Trophoblast cell (in vitro differentiated cells and primary cell): Measurements from ENCODE around the gene OR2AG2. TPM values are rescaled to one million over a fixed set of nuclear protein-coding genes. Genes with fewer than 3 reads are reported as not detected.

ENCODE experiments used
- DNase-seq, 2 donors: peaks; one replicate each; pipeline ENCODE4 v3.0.0-alpha.2; 2016
- H2AFZ ChIP-seq: 2 replicates; pipeline ENCODE4 v1.6.1; 2013; ENCODE audit warnings: low read length, moderate library complexity, mild to moderate bottlenecking; ENCODE audit not compliant: insufficient read depth, poor library complexity
- H2AK5ac ChIP-seq: 2 replicates; pipeline ENCODE4 v1.6.1; 2013; ENCODE audit warnings: mild to moderate bottlenecking, low read length
- H2BK120ac ChIP-seq: 2 replicates; pipeline ENCODE4 v1.6.1; 2013; ENCODE audit warnings: low read length, mild to moderate bottlenecking, moderate library complexity; ENCODE audit not compliant: insufficient read depth, poor library complexity
- H2BK12ac ChIP-seq: 2 replicates; pipeline ENCODE4 v1.6.1; 2013; ENCODE audit warnings: mild to moderate bottlenecking, low read length, moderate library complexity
- H2BK5ac ChIP-seq: 2 replicates; pipeline ENCODE4 v1.6.1; 2013; ENCODE audit warnings: low read length, low read depth, moderate library complexity, mild to moderate bottlenecking; ENCODE audit not compliant: poor library complexity
- H3K14ac ChIP-seq: 2 replicates; pipeline ENCODE4 v1.6.1; 2013; ENCODE audit warnings: mild to moderate bottlenecking, low read length
- H3K18ac ChIP-seq: 2 replicates; pipeline ENCODE4 v1.6.1; 2013; ENCODE audit warnings: mild to moderate bottlenecking, low read length
- H3K23ac ChIP-seq: 2 replicates; pipeline ENCODE4 v1.6.1; 2013; ENCODE audit warnings: low read length
- H3K27ac ChIP-seq: 2 replicates; pipeline ENCODE4 v1.5.1; 2013; ENCODE audit warnings: low read depth, mild to moderate bottlenecking, inconsistent platforms, low read length, moderate library complexity
- H3K27me3 ChIP-seq: 2 replicates; pipeline ENCODE4 v1.6.1; 2013; ENCODE audit warnings: inconsistent platforms, mild to moderate bottlenecking, low read length, moderate library complexity; ENCODE audit not compliant: insufficient read depth
- H3K36me3 ChIP-seq, 2 experiments: 1 replicate in 1 of 2; 2 replicates in 1 of 2; pipeline ENCODE4 v1.6.1; 2013; ENCODE audit warnings: low read length in 2 of 2, mild to moderate bottlenecking in 2 of 2, moderate library complexity in 1 of 2; ENCODE audit not compliant: insufficient read depth in 2 of 2, control insufficient read depth in 1 of 2
- H3K4ac ChIP-seq: 2 replicates; pipeline ENCODE4 v1.6.1; 2013; ENCODE audit warnings: low read depth, mild to moderate bottlenecking, low read length, moderate library complexity
- H3K4me1 ChIP-seq, 2 experiments: 1 replicate in 1 of 2; 2 replicates in 1 of 2; pipeline ENCODE4 v1.6.1; 2013; ENCODE audit warnings: low read length in 2 of 2, mild to moderate bottlenecking in 2 of 2, moderate library complexity in 1 of 2; ENCODE audit not compliant: insufficient read depth in 2 of 2, control insufficient read depth in 1 of 2
- H3K4me2 ChIP-seq: 2 replicates; pipeline ENCODE4 v1.6.1; 2013; ENCODE audit warnings: inconsistent platforms, mild to moderate bottlenecking, low read length, moderate library complexity
- H3K4me3 ChIP-seq: 2 replicates; pipeline ENCODE4 v1.5.1; 2013; ENCODE audit warnings: mild to moderate bottlenecking, low read depth, low read length, inconsistent platforms
- H3K79me1 ChIP-seq: one replicate; pipeline ENCODE4 v1.6.1; 2013; ENCODE audit warnings: low read length
- H3K79me2 ChIP-seq: 2 replicates; pipeline ENCODE4 v1.6.1; 2013; ENCODE audit warnings: low read length, mild to moderate bottlenecking; ENCODE audit not compliant: control insufficient read depth, insufficient read depth, poor library complexity
- H3K9ac ChIP-seq: 2 replicates; pipeline ENCODE4 v1.6.1; 2013; ENCODE audit warnings: mild to moderate bottlenecking, low read length
- H3K9me3 ChIP-seq: 2 replicates; pipeline ENCODE4 v1.6.1; 2013; ENCODE audit warnings: low read depth, mild to moderate bottlenecking, control low read depth, inconsistent platforms, low read length; ENCODE audit not compliant: insufficient read depth
- H4K12ac ChIP-seq: 2 replicates; pipeline ENCODE4 v1.6.1; 2013; ENCODE audit warnings: low read depth, mild to moderate bottlenecking, low read length, moderate library complexity
- H4K8ac ChIP-seq: 2 replicates; pipeline ENCODE4 v1.6.1; 2013; ENCODE audit warnings: low read depth, mild to moderate bottlenecking, low read length, moderate library complexity
- H4K91ac ChIP-seq: one replicate; pipeline ENCODE4 v1.6.1; 2013; ENCODE audit warnings: low read depth, mild to moderate bottlenecking, low read length, moderate library complexity
- WGBS: extraction: QIAGEN DNeasy Blood & Tissue Kit; methylation state at CpG from one replicate; pipeline ENCODE4 v1.1.7; 2013; ENCODE audit warnings: missing lambda C conversion rate; ENCODE audit not compliant: insufficient read length, insufficient coverage; ENCODE audit errors: extremely low coverage; 5-methylcytosine and 5-hydroxymethylcytosine counted together
- polyA plus RNA-seq: library from polyadenylated mRNA; stranded (reverse); fragments of 200-250 nt; gene quantifications from 2 replicates; pipeline ENCODE4 v1.2.3, GENCODE V29; 2013

OR2AG2 gene
- polyA plus RNA-seq: 0.10 and 0.16 TPM in 2 replicates

- no peak within 1 kb of the TSS for H3K4me2 ChIP-seq
- H3K36me3 ChIP-seq: no peaks in the 10 kb centered on the region
- no peaks in the 10 kb centered on the region for H3K79me2 ChIP-seq
- H3K18ac ChIP-seq: no peak within 1 kb of the TSS
- H3K14ac ChIP-seq: no peak within 1 kb of the TSS
- no CpG with 5 or more reads among the region's 4 CpGs for WGBS
- H3K4me3 ChIP-seq: no peak within 1 kb of the TSS
- H3K9me3 ChIP-seq: no peaks in the 10 kb centered on the region
- H3K27ac ChIP-seq: no peak within 1 kb of the TSS
- no peak within 1 kb of the TSS for H2AK5ac ChIP-seq
- H4K91ac ChIP-seq: no peak within 1 kb of the TSS
- H2BK12ac ChIP-seq: no peak within 1 kb of the TSS
- H2BK120ac ChIP-seq: no peak within 1 kb of the TSS
- no peak within 1 kb of the TSS for H3K9ac ChIP-seq
- H3K4ac ChIP-seq: no peak within 1 kb of the TSS
- H2BK5ac ChIP-seq: no peak within 1 kb of the TSS
- DNase-seq: peak in 1 of 2 donors; percentile 1
- H4K8ac ChIP-seq: no peak within 1 kb of the TSS
- no peak within 1 kb of the TSS for H4K12ac ChIP-seq
- no peak within 1 kb of the TSS for H2AFZ ChIP-seq
- no peaks in the 10 kb centered on the region for H3K79me1 ChIP-seq
- no peak within 1 kb of the TSS for H3K23ac ChIP-seq
- no peaks in the 10 kb centered on the region for H3K4me1 ChIP-seq
- H3K27me3 ChIP-seq: no peaks in the 10 kb centered on the region
Observed at GRCh38 chr11:6771926-6772893, at the start of gene OR2AG2. OR2AG2 (minus strand) TSS chr11:6771976; CDS start chr11:6768957, 3,019 bp downstream.

- H3K4me2 ChIP-seq: peak overlapping the region; percentile 30
- H3K79me1 ChIP-seq: no peaks in the 10 kb centered on the region
- peak overlapping the region; percentile 56 for H3K9ac ChIP-seq
- no peak overlapping the region for H3K27ac ChIP-seq
- peaks cover 8% of the 10 kb centered on the region for H3K9me3 ChIP-seq
- no peaks in the 10 kb centered on the region for H3K4me1 ChIP-seq
- no peak overlapping the region for H2BK120ac ChIP-seq
- H3K18ac ChIP-seq: no peak overlapping the region
- no peak overlapping the region for H2AK5ac ChIP-seq
- H3K4ac ChIP-seq: no peak overlapping the region
- no peaks in the 10 kb centered on the region for H3K79me2 ChIP-seq
- H3K36me3 ChIP-seq: no peaks in the 10 kb centered on the region
- H3K23ac ChIP-seq: no peak overlapping the region
- no peak for DNase-seq
- H3K4me3 ChIP-seq: peak overlapping the region; percentile 49
- no peak overlapping the region for H4K8ac ChIP-seq
- H3K14ac ChIP-seq: no peak overlapping the region
- WGBS: no CpG with 5 or more reads among the region's 5 CpGs
- H3K27me3 ChIP-seq: no peaks in the 10 kb centered on the region
- no peak overlapping the region for H2AFZ ChIP-seq
- H2BK5ac ChIP-seq: no peak overlapping the region
- H4K12ac ChIP-seq: no peak overlapping the region
- H4K91ac ChIP-seq: no peak overlapping the region
- no peak overlapping the region for H2BK12ac ChIP-seq
Observed at GRCh38 chr11:6818967-6819366, 47.2 kb upstream of the OR2AG2 start.

- no peak overlapping the region for H3K27ac ChIP-seq
- H3K27me3 ChIP-seq: no peaks in the 10 kb centered on the region
- no peak overlapping the region for H3K4me2 ChIP-seq
- no peak overlapping the region for H4K8ac ChIP-seq
- no peak overlapping the region for H3K9ac ChIP-seq
- no peaks in the 10 kb centered on the region for H3K79me2 ChIP-seq
- H3K4ac ChIP-seq: no peak overlapping the region
- H3K14ac ChIP-seq: no peak overlapping the region
- no peak overlapping the region for H2AFZ ChIP-seq
- no peaks in the 10 kb centered on the region for H3K36me3 ChIP-seq
- H4K91ac ChIP-seq: no peak overlapping the region
- DNase-seq: peak in 1 of 2 donors; percentile 16
- no peak overlapping the region for H3K18ac ChIP-seq
- no peak overlapping the region for H3K4me3 ChIP-seq
- no peak overlapping the region for H4K12ac ChIP-seq
- H3K4me1 ChIP-seq: no peaks in the 10 kb centered on the region
- no peak overlapping the region for H2AK5ac ChIP-seq
- H3K9me3 ChIP-seq: peaks cover 8% of the 10 kb centered on the region
- H2BK12ac ChIP-seq: no peak overlapping the region
- no peaks in the 10 kb centered on the region for H3K79me1 ChIP-seq
- H3K23ac ChIP-seq: no peak overlapping the region
- H2BK5ac ChIP-seq: no peak overlapping the region
- H2BK120ac ChIP-seq: no peak overlapping the region
- WGBS: no CpG with 5 or more reads among the region's 1 CpG
Observed at GRCh38 chr11:6817694-6818093, 45.9 kb upstream of the OR2AG2 start.

- Histone ChIP-seq H2BK120ac (no peak overlapping the region), H3K4me2 (no peak overlapping the region), H2AK5ac (no peak overlapping the region), H3K9ac (no peak overlapping the region), H3K4me1 (no peaks in the 10 kb centered on the region), H4K91ac (no peak overlapping the region), H3K27me3 (no peaks in the 10 kb centered on the region), H2BK5ac (no peak overlapping the region), H3K36me3 (no peaks in the 10 kb centered on the region), H3K4me3 (no peak overlapping the region), H3K14ac (no peak overlapping the region), H3K79me1 (no peaks in the 10 kb centered on the region), H3K27ac (no peak overlapping the region), H3K79me2 (no peaks in the 10 kb centered on the region), H3K9me3 (peaks cover 4% of the 10 kb centered on the region), H3K18ac (no peak overlapping the region), H4K8ac (no peak overlapping the region), H4K12ac (no peak overlapping the region), H3K23ac (no peak overlapping the region), H2AFZ (no peak overlapping the region), H2BK12ac (no peak overlapping the region), H3K4ac (no peak overlapping the region)
- WGBS: no CpG with 5 or more reads among the region's 2 CpGs
- DNase-seq: no peak
Observed at GRCh38 chr11:6813656-6814055, 41.9 kb upstream of the OR2AG2 start.
